Kidney epithelial cell (primary cell): Measurements from ENCODE around the gene EIF3M. TPM values are rescaled to one million over a fixed set of nuclear protein-coding genes. Genes with fewer than 3 reads are reported as not detected.

Source experiments
- total RNA-seq: library from RNA; depleted of rRNA; stranded (reverse); fragments of >200 nt; gene quantifications from 2 replicates; pipeline ENCODE4 v1.2.3, GENCODE V29; 2015

The EIF3M gene
- total RNA-seq, 1 donor from 2014 or later: 759 TPM

Other genes starting within 250 kb of the EIF3M start
- 8.5 and 12.3 TPM in 2 replicates for gene WT1, start 148.3 kb upstream of the EIF3M start, total RNA-seq
- gene CCDC73, start 210.8 kb downstream of the EIF3M start, total RNA-seq: 0.07 TPM in 1 of 2 replicates, not detected in the other
- 3.0 and 3.7 TPM in 2 replicates for gene PRRG4, start 246.1 kb downstream of the EIF3M start, total RNA-seq